ENCODE data around the gene ITPR3.

ITPR3 gene

GRCh38 chr6:33671744-33672072 is 50.6 kb downstream of the ITPR3 start:
- DNase-seq, result no peak

- DNase-seq, result no peak
Observed at GRCh38 chr6:33672808-33673207, 51.7 kb downstream of the ITPR3 start.

GRCh38 chr6:33673851-33674250 is 52.7 kb downstream of the ITPR3 start:
- no peak for DNase-seq

GRCh38 chr6:33675968-33676367 is 54.8 kb downstream of the ITPR3 start:
- DNase-seq, result no peak

- no peak for DNase-seq
Observed at GRCh38 chr6:33676416-33677142, 55.5 kb downstream of the ITPR3 start.

GRCh38 chr6:33677143-33677660 is 56.1 kb downstream of the ITPR3 start:
- no peak for DNase-seq

- DNase-seq, result no peak
Observed at GRCh38 chr6:33677689-33678088, 56.6 kb downstream of the ITPR3 start.

GRCh38 chr6:33678233-33678931 is 57.3 kb downstream of the ITPR3 start:
- no peak for DNase-seq

- DNase-seq, result no peak
Observed at GRCh38 chr6:33678932-33679490, 57.9 kb downstream of the ITPR3 start.

GRCh38 chr6:33679761-33680160 is 58.6 kb downstream of the ITPR3 start:
- DNase-seq, result no peak

GRCh38 chr6:33682341-33682740 is 61.2 kb downstream of the ITPR3 start:
- DNase-seq, result no peak

GRCh38 chr6:33683051-33683571 is 62.0 kb downstream of the ITPR3 start:
- no peak for DNase-seq

GRCh38 chr6:33683576-33684427 is 62.7 kb downstream of the ITPR3 start:
- DNase-seq, result no peak

GRCh38 chr6:33684428-33684896 is 63.3 kb downstream of the ITPR3 start:
- no peak for DNase-seq

- DNase-seq, result no peak
Observed at GRCh38 chr6:33684983-33685382, 63.9 kb downstream of the ITPR3 start.

GRCh38 chr6:33685411-33686224 is 64.5 kb downstream of the ITPR3 start:
- DNase-seq, result no peak

GRCh38 chr6:33686225-33686924 is 65.3 kb downstream of the ITPR3 start:
- DNase-seq, result no peak

GRCh38 chr6:33686981-33687975 is 66.2 kb downstream of the ITPR3 start:
- DNase-seq, result no peak

GRCh38 chr6:33688006-33688405 is 66.9 kb downstream of the ITPR3 start:
- DNase-seq, result no peak
